CD4-positive, alpha-beta T cell treated with Interleukin-6 for 4 hours (primary cell): ENCODE measurements around the gene SLC5A6.
"Not testable (repeated sequence)": the region's sequence is repeated elsewhere in the genome, so short reads cannot be mapped to it uniquely, and the experiment has no call there.

Source experiments
- DNase-seq: peaks from one replicate; pipeline ENCODE4 v3.0.0-alpha.2; 2020; ENCODE audit warnings: mixed read lengths

Gene SLC5A6

DNA sequence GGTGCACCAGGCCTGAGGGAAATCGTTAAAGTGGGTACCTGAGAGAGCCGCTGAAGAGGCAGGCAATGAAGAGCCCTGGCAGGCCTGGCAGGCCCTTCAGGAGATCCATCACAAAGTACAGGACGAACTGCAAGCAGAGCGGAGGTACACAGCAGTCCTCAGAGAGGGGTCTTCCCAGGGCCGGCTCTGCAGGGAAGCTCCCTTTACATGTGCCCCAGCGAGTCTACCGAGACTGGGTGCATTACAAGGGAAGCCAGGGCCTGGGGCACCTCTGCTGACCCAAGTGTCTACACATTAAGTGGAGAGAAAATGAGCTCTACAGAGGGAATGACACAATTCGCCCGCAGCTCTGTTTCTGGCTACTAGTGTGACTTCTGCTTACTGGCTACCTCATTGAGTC, 8.3 kb downstream of the SLC5A6 start:
- DNase-seq, result no peak

DNA sequence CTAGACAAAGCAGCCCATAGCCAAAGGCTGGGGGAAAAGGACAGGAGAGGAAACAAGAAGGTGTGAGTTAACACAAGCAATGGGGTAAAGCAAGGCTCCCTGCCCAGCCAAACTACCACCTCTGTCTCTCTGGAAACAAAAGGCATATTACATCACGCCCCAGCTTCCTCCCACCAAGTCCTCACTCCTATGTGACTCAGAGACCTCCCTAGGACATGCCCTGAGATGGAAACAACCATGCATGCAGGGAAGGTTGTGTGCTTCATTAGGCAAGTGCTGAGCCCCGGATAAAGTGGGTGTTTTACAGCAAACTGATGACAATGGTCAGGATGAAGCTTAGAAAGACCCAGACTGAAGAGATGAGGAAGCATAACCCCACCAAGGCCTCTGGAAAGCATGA, 9.2 kb downstream of the SLC5A6 start:
- no peak for DNase-seq

DNA sequence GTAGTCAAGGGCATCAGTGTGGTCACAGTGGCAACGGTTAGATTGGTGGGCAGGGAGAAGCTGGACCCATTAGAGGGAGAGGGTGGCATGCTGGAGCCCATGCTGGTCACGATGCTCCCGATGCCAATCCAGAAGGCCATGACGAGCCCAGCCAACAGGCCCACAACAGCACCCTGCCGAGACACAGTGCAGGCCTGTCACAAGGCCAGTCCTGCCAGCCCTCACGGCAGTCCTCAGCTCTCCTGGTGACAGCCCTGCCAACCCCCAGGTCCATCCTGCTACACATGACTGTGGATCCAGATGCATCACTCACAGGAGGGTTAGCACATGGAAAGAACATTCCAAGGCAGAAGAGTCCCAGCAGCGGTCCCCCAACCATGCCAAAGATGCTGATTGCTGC, 10.4 kb downstream of the SLC5A6 start:
- DNase-seq, result no peak

DNA sequence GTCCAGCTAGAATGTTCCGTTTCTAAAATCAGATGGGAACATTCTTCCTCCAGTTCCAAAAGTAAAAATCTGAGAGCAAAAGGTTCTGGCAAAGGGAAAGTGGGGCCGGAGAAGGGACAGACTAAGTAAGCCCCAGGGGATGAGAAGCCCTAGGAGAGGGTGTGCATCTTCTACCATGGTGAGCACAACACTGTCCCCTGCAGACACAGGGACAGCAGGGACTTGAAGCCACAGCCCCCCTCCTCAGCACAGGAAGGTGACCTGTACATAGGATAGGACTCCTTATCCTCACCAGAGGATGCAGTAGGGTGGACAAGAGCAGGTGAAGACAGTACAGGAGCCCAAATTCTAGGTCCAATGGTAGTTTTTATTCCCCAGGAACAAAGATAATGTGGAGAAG, 12.8 kb downstream of the SLC5A6 start:
- no peak for DNase-seq

DNA sequence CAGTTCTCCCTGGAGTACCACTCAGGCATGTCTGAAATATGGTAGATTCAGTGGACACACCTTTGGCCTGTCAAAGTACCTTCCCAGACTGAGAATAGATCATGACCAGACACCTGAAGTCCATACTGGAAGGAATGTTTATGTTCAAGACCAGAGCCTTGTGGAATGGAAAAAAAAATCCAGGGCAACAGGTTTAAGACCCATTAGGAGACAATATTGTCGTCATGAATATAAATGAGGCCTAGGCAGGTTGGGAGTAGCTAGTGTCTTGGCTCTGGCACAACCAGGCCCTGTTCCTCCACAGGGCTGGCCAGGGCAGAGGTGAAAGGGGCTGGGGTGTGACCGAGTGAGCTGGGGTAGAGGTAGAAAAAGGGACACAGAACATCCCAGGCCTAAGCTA, 13.4 kb downstream of the SLC5A6 start:
- no peak for DNase-seq

DNA sequence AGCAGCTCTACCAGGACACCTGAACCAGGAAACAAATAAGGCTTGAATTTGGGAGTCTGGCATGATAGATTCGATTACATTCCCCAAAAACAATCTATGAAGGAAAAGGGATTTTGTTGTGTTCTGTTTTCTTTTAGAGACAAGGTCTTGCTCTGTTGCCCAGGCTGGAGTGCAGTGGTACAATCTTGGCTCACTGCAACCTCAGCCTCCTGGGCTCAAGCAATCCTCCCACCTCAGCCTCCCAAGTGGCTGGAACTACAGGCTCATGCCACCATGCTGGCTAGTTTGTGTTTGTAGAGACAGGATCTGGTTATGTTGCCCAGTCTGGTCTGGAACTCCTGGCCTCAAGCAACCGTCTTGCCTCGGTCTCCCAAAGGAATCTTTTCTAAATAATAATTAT, 14.0 kb downstream of the SLC5A6 start:
- DNase-seq, result not testable (repeated sequence)

DNA sequence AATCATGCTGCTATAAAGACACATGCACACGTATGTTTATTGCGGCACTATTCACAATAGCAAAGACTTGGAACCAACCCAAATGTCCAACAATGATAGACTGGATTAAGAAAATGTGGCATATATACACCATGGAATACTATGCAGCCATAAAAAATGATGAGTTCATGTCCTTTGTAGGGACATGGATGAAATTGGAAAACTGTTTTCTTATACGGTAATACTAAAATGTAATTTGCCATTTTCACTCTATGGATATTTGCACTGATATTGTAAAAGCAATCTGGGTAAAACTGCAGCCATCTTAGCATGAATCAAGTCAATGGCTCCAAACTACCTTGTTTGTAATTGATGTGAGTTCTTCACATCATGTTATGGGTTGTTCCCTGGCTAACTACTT, 16.3 kb downstream of the SLC5A6 start:
- DNase-seq, result not testable (repeated sequence)

DNA sequence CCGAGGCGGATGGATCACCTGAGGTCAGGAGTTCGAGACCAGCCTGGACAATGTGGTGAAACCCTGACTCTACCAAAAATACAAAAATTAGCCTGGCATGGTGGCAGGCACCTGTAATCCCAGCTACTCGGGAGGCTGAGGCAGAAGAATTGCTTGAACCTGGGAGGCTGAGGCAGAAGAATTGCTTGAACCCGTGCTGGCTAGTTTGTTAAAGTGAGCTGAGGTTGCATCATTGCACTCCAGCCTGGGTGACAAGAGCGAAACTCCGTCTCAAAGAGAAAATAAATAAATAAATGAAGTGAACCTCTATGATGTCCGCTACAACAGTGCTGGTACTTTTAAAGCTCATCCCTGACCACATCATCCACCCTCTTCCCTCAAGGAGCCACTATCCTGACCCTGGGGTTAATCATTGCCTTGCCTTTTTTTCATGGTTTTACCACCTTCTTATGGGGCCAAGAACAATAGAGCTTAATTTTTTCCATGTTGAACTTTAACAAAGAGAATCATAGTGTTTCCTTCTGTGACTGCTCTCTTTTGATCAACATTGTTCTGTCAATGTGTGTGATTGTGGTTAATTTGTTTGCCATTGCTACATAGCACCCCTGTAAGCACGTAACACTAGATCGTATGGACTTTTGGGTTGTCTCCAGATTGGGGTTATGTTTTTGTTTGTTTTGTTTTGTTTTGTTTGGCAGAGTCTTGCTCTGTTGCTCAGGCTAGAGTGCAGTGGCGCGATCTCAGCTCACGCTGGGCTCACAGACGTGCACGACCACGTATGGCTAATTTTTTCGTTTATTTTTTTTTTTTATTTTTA, 17.3 kb downstream of the SLC5A6 start:
- DNase-seq, result no peak

DNA sequence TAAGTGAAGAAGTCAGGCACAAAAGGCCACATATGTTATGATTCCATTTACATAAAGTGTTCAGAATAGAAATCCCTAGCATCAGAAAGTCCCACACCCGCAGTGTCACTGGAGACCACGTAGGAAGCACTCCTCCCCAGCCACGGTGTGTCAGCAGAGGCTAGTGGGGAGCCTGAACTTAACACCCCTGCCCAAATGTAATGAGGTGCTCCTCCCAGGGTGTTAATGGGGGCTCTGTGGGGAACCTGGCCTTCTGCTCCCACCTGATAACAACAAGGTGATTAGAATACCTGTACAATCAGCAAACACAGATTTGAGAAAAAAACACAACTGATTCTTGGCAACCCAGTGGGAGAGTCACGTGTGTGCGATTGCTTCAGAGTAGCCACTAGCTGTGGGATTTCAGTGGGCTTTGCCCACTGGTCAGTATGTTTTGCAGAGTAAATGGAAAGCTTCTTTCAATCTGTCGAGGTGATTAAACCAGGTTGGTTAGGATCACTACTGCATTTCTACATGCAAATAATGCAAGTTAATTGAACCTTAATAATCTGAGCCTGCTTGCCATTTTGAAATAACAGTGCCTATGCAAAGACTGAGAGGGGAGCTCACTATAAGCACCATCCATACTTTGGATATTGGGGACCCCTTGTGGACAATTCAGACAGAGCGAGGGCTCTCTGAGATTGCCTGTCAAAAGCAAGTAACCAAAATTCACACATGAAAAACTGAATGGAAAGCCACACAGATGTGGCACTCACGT, 20.8 kb downstream of the SLC5A6 start:
- DNase-seq, result peak; percentile 49

DNA sequence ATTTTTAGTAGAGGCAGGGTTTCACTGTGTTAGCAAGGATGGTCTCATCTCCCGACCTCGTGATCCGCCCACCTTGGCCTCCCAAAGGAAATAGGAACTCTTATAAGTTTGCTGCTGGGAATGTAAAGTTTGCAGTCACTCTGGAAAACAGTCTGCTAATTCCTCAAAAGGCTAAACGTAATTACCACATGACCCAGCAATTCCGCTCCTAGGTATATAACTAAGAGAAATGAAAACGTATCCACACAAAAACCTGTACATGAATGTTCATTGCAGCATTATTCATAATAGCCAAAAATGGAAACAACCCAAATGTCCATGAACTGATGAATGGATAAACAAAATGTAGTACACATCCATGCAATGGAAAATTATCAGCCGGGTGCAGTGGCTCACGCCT, 22.1 kb downstream of the SLC5A6 start:
- no peak for DNase-seq

DNA sequence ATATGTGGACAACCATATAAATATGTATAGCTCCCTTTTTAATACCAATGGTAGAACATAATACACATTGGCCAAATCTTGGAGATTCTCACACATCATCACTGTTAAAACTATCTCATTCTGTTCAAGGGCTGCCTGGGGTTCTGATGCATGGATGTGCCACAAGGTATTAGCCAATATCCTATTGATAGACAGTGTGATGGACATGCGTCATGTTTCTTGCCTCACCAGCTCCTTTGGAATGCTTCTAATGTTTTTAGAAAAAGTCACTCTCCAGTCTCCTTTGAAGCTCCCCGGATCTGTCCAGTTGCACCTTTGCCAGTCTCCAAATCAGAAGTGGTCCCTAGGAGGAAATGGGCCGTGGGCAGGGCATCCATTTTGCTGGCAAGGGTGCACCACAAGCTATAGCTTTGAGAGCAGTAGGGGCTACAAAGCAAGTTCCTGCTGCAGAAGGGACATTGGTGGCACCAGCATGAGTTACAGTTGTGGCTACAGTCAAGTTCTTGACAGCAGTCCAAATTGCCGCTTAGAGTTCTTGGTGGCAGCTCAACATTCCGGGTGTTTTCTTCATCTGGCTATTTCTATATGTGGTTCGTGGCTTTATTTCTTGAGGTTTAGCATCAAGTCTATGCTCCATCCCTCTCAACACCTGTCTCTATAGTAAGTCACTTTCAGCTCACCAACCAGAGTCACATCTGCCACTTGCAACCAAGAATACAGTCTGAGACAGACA, 25.3 kb downstream of the SLC5A6 start:
- DNase-seq, result no peak

DNA sequence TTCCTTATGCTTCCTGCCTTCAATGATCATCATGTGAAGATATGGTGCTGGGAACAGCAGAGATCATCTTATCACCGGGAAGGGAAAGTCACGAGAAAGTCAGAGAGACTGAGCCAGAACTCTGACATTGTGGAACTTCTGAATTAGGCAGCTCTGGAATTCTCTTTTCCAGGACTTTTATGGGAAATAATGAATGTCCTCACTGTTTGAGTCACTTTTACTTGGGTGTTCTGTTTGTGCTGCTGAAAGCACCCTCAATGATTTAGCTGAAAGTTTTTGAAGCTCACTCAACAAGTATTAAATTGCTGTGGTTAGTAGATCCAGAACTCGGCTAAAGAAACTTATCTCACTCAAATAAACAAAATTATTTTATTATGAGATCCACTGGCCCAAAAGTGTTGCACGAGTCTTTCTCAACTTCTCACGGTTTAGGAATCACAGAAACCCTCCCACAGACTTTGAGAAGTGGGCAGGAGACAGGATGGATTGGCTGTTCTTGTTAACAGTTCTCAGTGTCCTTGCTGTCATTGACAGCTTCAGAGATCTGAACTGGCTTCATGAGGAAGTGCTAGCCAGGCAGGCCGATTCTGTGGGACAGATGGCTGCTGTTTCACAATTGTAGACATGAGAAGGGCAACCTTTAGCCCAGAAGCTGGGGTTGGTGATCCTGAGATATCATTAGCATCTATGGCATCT, 26.6 kb downstream of the SLC5A6 start:
- DNase-seq, result no peak

DNA sequence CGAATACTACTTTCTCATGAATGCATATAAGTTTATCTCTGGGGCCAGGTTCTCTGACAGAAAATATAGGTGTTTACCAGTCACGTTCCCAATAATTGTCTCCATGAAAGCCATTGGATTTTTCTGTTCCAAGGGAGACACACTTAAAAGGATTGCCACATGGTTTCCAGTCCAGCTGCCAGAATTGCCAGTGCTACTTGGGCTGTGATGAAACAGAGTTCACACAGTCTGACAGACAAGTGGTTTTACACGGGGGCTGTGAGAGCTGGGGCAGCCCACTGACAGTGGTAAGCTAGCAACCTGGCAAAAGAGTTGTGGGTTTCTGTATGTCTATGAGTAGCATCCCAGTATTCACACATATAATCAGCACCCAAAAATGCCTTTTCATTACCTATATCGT, 28.0 kb downstream of the SLC5A6 start:
- DNase-seq, result no peak

DNA sequence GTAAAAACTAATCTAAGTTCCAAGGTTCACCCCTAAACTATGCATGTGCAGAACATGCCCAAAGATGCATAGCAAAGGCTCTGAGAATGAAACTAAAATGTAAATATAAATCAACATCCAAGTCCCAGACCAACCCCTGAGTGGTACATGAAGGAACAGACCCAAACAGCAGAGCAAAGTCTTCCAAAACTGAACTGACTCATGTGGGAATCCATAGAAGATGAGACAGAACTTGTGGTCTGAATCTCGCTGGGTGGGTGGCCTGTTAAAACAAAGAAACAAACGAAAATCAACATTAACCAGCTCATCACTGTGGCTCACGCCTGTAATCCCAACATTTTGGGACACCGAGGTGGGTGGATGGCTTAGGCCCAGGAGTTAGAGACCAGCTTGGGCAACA, 29.7 kb downstream of the SLC5A6 start:
- DNase-seq, result no peak

DNA sequence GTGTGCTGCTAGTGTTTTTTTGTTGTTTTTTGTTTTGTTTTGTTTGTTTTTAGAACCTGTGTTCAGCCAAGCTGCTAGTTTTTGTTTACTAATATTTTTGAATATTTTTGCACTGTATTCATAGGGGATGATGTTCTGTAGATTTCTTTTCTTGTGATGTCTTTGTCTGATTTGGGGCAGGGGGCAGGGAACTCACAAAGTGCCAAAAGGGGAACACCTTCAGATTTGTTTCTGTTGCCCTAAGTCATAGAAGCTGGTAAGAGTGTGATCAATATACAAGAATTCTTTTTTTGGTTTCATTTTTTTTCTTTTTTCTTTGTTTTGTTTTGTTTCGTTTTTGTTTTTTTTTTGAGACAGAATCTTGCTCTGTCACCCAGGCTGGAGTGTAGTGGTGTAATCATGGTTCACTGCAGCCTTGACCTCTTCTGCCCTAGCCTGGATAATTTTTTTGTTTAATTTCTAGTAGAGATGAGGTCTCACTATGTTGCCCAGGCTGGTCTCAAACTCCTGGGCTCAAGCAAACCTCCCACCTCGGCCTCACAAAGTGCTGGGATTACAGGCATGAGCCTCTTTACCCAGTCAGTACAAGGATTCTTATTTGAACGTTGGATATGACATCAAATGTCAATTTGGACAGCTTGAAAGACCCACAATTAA, 32.6 kb downstream of the SLC5A6 start:
- DNase-seq, result no peak

DNA sequence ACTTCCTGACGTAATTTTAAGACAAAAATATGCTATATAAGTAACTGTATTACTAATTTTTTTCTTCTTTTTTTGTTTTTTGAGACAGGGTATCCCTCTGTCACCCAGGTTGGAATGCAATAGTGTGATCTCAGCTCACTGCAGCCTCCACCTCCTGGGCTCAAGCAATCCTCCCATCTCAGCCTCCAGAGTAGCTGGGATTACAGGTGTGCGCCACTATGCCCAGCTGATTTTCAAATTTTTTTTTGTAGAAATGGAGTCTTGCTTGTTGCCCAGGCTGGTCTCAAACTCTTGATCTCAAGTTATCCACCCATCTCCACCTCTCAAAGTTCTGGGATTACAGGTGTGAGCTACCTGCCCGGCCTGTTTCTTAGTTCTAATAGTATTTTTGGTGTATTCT, 33.6 kb downstream of the SLC5A6 start:
- no peak for DNase-seq

DNA sequence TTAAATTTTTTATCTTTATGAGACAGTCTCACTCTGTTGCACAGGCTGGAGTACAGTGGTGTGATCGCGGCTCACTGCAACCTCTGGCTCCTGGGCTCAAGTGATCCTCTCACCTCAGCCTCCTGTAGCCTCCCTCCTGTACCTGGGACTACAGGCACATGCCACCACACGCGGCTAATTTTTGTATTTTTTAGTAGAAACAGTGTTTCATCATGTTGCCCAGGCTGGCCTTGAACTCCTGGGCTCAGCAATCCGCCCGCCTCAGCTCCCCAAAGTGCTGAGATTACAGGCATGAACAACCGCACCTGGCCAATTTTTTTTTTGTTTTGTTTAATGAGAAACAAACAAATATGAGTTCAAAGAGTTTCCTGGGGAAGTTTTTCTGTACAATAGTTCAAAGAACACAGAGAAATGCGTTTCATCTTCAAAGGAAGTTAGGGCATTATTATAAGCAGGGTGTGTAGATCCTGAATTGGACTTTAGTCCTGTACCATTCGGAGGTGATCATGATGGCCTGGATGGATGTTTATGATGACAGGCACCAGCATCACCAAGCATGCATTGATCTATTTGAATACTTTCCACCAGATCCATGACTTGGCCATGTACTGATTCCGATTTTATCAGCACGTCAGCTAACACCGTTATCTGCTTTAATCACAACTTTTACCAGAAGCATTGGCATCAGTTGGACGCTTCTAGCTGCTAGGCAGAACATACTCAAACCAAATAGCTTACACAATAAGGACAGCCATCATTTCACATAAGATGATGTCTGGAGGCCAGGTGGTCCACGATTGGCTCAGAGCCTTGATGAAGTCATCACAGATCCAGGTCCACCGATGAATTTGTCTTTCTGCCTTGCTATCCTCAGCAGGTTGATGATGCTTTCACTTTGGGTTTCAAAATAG, 34.4 kb downstream of the SLC5A6 start:
- no peak for DNase-seq

DNA sequence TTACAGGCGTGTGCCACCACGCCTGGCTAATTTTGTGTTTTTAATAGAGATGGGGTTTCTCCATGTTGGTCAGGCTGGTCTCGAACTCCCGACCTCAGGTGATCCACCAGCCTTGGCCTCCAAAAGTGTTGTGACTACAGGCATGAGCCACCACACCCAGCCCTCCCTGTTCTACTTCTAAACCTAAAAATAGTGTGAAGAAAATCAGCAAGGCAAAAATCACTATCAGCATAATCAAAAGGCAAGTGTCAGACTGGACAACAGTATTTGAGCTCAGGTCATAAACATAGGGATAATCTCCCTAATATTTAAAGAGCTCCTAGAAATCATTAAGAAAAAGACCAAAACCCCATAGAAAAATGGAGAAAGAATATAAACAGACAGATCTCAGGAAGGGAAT, 36.3 kb downstream of the SLC5A6 start:
- DNase-seq, result not testable (repeated sequence)

DNA sequence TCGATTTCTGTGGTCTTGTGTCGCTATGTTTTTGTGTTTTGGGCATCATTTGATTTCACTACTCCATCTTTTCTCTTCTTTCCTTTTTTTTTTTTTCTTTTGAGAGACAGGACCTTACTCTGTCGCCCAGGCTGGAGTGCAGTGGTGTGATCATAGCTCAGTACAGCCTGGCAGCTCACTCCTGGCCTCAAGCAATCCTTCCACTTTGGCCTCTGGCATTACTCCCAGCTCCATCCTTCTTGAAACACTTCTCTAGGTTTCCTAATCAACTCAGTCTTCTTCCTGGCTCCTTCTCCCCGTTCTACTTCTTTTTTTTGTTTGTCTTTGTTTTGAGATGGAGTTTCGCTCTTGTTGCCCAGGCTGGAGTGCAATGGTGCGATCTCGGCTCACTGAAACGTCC, 36.7 kb downstream of the SLC5A6 start:
- DNase-seq, result no peak

DNA sequence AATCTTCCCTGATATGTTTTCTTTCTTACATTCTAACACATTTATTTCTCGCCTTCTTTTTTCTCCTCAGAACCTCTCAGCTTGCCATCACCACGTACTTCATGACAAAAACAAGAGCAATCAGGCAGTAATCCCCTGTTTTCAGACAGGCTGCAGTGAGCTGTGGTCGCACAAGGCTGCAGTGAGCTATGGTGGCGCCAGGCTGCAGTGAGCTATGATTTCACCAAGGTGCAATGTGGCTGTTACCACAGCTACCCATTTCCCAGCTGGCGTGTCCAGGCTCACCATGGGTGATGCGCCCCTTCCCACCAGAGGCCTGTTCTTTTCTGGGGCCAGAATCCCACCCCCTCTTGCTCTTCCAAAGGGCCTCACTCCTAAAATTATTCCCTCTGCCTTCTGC, 37.4 kb downstream of the SLC5A6 start:
- no peak for DNase-seq

DNA sequence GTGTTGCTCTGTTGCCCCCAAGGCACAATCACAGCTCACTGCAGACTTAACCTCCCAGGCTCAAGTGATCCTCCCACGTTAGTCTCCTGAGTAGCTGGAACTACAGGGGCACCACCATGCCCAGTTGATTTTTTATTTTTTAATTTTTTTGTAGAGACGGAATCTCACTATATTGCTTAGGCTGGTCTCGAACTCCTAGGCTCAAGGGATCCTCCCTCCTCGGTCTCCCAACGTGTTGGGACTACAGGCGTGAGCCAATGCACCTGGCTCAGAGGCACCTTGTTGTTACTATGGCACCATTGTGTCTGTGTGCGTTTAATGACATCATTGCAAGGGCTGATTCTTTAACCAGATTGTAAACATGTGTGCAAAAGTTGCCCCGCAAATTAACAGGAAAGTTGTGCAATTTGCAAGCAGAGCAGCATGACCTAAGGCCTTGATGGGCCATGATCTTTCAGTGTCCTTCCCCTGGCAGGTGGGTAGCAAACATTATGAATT, 40.7 kb downstream of the SLC5A6 start:
- DNase-seq, result no peak
